GM13977 (cell line): ENCODE data around the gene CASZ1.

Source experiments
- DNase-seq: peaks from one replicate; pipeline ENCODE4 v3.0.0; 2012; ENCODE audit warnings: low spot score
- in situ Hi-C: fragments of 300-500 bp; cut with MboI; formaldehyde crosslinking; loops from one replicate; pipeline ENCODE4 v1.12.0; 2022; ENCODE audit warnings: low sequenced_read_pairs, low pct_unique_long_range_greater_than_20kb, mixed read lengths, inconsistent platforms; ENCODE audit not compliant: unreplicated experiment
- TF ChIP-seq, protein P1 (sequence below): IDR thresholded peaks from 2 replicates; pipeline ENCODE4 v1.5.1; 2012; ENCODE audit warnings: mild to moderate bottlenecking, control low read depth; ENCODE audit not compliant: insufficient read depth; ENCODE audit errors: extremely low read depth, missing control alignments

The CASZ1 gene

DNA sequence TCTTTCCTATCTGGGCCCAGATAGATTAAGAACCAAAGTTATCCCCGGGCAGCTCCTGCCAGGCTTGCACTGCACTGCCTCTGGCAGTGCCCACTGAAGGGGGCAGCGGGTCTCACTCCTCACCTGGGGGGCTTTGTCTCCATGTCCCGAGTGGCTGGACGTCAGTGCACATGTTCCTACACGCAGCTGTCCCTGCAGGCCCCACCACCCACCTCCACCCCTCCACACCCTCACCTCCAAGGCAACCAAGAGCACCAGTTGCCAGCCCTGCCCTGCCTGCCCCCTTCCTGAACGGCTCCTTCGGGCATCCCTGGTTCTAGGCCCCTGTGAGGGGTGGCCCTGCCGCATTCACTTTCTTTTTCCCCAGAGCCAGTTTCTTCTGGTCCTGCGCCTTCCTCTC lies 174.5 kb downstream of the CASZ1 start:
- TF ChIP-seq, protein P1, sequence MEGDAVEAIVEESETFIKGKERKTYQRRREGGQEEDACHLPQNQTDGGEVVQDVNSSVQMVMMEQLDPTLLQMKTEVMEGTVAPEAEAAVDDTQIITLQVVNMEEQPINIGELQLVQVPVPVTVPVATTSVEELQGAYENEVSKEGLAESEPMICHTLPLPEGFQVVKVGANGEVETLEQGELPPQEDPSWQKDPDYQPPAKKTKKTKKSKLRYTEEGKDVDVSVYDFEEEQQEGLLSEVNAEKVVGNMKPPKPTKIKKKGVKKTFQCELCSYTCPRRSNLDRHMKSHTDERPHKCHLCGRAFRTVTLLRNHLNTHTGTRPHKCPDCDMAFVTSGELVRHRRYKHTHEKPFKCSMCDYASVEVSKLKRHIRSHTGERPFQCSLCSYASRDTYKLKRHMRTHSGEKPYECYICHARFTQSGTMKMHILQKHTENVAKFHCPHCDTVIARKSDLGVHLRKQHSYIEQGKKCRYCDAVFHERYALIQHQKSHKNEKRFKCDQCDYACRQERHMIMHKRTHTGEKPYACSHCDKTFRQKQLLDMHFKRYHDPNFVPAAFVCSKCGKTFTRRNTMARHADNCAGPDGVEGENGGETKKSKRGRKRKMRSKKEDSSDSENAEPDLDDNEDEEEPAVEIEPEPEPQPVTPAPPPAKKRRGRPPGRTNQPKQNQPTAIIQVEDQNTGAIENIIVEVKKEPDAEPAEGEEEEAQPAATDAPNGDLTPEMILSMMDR, result no peak
- in situ Hi-C loops, result no loop called here
- DNase-seq, result no peak

DNA sequence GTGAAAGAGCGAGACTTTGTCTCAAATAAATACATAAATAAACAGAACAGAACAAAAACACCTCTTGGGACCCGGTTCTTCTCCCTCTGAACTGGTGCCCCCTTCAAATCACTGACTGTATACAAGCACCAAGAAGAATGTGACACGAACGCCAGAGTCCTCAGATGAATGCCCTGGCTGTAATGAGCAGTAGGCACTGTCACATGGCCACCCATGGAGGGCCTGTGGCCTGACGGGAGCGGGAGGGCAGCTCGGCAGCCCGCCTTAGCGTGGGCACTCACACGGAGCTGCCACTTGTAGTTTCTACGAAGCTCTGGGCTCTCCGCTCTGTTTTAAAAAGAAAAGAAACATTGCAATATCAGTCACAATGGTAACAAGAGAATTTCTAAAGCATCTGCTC lies 175.7 kb downstream of the CASZ1 start:
- in situ Hi-C loops, result no loop called here
- TF ChIP-seq, protein P1, result no peak
- DNase-seq, result no peak

DNA sequence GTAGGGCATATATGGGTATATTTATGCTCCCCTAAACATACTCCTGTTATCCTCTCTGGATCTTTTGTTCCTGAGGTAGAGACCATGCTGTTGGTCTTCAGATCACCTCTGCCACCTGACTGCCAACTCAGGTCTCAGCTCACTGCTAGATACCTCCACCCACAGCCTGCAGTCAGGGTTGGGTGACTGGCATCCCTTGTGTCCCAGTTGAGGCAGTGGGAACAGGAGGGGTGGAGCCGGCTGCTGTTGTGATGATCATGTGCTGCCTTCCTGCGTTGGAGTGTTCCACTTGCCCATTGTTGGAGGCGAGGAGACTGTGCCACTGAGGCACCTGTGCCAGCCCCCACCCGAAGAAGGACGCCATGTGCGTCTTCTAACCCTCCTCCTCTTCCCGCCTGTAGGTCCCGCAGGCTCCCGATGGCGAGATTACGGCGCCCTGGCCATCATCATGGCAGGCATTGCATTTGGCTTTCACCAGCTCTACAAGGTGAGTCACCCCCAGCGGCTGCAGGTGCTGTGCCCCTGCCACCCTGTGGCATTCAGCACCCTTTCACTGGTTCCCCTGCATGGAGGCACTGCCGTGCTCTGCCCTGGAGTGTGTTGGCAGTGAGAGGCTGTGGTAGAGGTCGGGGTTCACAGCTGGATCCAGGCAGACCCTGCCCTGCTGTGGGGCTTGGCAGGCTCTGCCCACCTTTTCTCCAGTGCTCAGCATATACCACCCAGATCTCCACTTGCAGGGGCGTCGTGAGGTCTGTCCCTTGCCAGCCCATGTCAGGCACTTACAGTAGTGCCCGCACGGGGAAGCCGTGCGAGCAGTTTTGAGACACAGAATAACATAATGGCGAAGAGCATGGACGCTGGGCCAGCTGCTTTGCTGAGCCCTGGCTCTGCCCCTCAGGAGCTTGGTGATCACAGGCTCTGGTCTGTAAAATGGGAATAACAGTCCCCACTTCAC lies 178.2 kb downstream of the CASZ1 start:
- in situ Hi-C loops, result no loop called here
- TF ChIP-seq, protein P1, result no peak
- DNase-seq, result no peak

DNA sequence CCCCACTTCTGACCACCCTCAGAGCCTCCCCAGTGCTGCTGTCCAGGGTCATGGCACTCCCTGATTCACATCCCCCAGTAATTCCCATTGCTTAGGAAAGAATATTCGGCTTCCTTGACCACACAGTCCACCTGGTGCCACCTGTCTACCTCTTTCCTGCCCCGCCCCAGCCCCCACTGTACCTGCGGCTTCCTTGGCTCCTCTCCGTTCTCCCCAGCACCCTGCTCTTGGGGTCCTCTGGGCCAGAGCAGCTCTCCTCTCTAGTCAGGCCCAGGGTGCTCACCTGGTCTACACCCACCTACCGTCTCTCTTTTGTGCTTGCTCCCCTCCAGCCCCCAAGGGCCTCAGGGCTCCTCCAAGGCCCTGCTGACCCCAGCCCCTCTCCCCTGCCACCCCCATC lies 179.1 kb downstream of the CASZ1 start:
- in situ Hi-C loops, result no loop called here
- TF ChIP-seq, protein P1, result no peak
- DNase-seq, result no peak

DNA sequence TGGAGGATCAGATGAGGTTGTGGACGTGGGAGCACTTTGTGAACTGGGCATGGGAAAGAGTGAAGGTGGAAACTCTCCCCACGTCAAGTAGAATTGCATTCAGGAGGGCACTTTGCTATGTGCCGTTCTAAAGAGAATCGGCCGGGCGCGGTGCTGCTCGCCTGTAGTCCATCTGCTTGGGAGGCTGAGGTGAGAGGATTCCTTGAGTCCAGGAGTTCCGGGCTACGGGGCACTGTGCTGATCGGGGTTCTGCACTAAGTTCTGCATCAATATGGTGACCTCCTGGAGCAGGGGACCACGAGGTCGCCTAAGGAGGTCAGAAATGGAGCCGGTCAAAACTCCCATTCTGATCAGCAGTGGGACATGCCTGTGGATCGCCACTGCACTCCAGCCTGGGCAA lies 179.8 kb downstream of the CASZ1 start:
- in situ Hi-C loops, result no loop called here
- DNase-seq, result no peak

DNA sequence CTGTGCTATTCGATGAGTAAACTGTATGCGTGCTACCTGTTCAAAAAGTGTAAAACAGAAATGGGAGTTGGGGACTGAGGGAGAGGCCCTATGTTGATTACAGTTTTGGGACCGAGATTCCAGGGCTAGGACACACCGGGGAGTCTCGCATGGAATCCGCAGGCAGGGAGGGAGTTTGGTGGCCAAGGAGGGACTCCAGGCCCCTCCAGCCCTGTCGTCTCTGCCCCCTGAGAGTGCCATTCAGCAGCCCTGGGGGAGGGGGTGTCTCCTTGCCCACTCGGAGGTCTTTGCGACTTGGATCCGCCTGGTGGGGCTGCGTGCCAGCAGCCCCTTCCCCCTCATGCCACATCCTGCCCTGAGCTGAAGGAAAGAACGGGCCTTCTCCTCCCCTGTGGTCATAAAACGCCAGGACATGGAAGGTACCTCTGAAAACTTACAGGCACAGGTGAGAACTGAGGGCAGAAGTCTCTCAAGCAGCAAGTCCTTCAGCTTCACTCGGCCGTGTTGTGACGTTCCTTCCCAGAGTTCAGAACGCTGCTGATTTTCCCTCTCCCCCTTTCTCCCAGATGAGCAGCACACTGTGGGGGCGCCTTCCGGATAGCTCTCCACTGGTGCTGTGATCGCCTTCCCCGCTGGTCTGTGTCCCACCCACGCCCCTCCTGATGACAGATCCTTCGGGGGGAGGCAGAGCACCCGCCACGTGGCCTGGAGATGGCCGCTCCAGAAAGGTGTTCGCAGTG lies 180.3 kb downstream of the CASZ1 start:
- no peak for DNase-seq
- TF ChIP-seq, protein P1, result no peak
- in situ Hi-C loops, result no loop called here

More for the DNA sequence above, 179.8 kb downstream of the CASZ1 start:
- TF ChIP-seq, protein P1, result no peak
